WERI-Rb-1 (cell line): ENCODE measurements around the gene SUMF1.

Experiments used
- DNase-seq: peaks from one replicate; pipeline ENCODE4 v3.0.0-alpha.2; 2020
- H3K27ac ChIP-seq: fragments of 250-450 bp; sonication (Bioruptor Pico); 2 replicates; pipeline ENCODE4 v1.5.1; 2020; ENCODE audit warnings: mild to moderate bottlenecking, moderate library complexity
- H3K27me3 ChIP-seq: fragments of 250-450 bp; sonication (Bioruptor Pico); 2 replicates; pipeline ENCODE4 v1.5.1; 2021; ENCODE audit warnings: mild to moderate bottlenecking, low read depth, moderate library complexity; ENCODE audit not compliant: insufficient read depth, severe bottlenecking
- H3K36me3 ChIP-seq: fragments of 250-450 bp; sonication (Bioruptor Pico); 2 replicates; pipeline ENCODE4 v1.5.1; 2020; ENCODE audit warnings: mild to moderate bottlenecking, moderate library complexity
- H3K4me3 ChIP-seq: 2 replicates; pipeline ENCODE4 v1.5.1; 2011; ENCODE audit warnings: low read depth, mild to moderate bottlenecking, control low read depth, low read length
- H3K9me3 ChIP-seq: fragments of 250-450 bp; sonication (Bioruptor Pico); 2 replicates; pipeline ENCODE4 v1.5.1; 2021; ENCODE audit warnings: mild to moderate bottlenecking, moderate library complexity; ENCODE audit not compliant: severe bottlenecking
- CTCF ChIP-seq: IDR thresholded peaks from 2 replicates; pipeline ENCODE4 v1.5.1; 2011; ENCODE audit warnings: low read depth, mild to moderate bottlenecking, control low read depth, inconsistent platforms, low read length

Gene SUMF1

DNA sequence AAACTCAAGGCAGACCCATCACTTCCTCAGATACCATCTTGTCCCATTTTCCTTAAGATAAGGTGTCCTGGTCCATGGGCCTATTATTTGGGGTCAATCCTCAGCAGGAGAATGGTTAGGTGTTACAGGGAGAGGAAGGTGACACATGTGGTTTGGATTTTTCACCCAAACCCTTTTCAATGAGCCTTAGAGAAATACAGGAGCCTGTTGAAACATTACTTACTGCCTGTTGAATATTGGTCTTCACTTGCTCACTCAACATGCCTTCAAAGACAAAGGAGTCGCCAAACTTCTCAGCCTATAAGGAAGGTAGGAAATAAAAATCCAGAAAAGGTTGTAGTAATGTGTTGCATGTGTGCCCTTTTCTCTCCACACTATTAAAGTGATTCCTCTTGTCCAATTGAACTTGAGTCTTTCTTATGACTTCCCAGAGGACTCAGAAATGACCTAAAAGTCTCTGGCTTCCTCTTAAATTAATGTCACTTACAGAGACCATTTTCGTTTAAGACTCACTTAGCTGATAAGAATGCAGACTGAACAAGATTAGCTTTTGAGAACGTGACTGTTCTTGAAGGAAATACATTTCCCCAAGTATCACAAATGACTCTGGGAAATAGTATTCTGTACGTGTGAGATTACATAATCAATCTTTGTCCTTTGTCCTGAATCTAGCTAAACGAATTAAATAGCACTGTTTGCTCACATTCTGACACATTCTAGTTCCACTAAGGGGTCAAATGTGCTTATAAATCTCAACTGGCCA is 17.8 kb downstream of the SUMF1 start:
- no peak for DNase-seq
- H3K36me3 ChIP-seq: no peaks in the 10 kb centered on the region; the same call in 1 of the 2 replicates
- TF ChIP-seq CTCF: no peak

GRCh38 chr3:4448187-4448586 is 18.9 kb downstream of the SUMF1 start:
- H3K27me3 ChIP-seq: no peaks in the 10 kb centered on the region
- no peak overlapping the region for H3K27ac ChIP-seq
- H3K4me3 ChIP-seq: no peak overlapping the region
- no peaks in the 10 kb centered on the region for H3K9me3 ChIP-seq
- no peak for TF ChIP-seq CTCF
- DNase-seq: no peak
- no peaks in the 10 kb centered on the region; the same call in 1 of the 2 replicates for H3K36me3 ChIP-seq

More for the DNA sequence above, 17.8 kb downstream of the SUMF1 start:
- Histone ChIP-seq H3K27me3 (no peaks in the 10 kb centered on the region), H3K4me3 (no peak overlapping the region), H3K9me3 (no peaks in the 10 kb centered on the region), H3K27ac (no peak overlapping the region)

DNA sequence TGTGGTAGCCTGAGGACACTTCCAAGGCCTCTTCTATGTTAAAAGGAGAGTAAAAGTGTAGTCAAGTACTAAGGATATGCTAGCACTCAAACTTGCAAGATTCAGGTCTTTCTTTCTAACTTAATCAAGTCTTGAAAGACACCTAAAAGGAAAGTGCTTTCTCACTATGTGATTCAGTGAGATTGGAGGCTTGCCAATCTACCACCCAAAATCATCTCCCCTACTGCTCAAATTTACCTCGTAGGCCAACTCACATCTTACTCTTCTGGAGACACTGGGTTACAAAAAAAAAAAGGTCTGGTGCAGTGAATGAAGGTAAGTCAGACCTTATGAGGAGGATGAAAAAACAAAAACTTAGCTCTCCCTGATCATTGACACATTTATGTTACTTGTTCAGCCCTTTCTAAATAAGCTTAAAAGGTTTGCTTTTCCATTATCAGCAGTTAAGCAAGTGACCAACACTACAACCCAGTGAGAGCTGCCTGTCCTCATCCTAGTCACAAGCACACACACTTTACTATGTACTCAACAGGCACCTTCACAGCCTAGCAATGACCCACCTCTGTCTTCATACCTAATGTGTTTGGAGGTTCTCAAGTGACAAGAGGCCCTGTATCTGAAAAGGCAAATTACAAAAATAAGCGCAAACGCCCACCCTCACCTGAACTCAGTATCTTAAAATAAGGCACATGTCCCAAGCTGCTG is 19.6 kb downstream of the SUMF1 start:
- TF ChIP-seq CTCF: no peak
- no peaks in the 10 kb centered on the region for H3K27me3 ChIP-seq
- H3K27ac ChIP-seq: no peak overlapping the region
- no peaks in the 10 kb centered on the region; the same call in 1 of the 2 replicates for H3K36me3 ChIP-seq
- no peaks in the 10 kb centered on the region for H3K9me3 ChIP-seq
- no peak for DNase-seq
- no peak overlapping the region for H3K4me3 ChIP-seq

DNA sequence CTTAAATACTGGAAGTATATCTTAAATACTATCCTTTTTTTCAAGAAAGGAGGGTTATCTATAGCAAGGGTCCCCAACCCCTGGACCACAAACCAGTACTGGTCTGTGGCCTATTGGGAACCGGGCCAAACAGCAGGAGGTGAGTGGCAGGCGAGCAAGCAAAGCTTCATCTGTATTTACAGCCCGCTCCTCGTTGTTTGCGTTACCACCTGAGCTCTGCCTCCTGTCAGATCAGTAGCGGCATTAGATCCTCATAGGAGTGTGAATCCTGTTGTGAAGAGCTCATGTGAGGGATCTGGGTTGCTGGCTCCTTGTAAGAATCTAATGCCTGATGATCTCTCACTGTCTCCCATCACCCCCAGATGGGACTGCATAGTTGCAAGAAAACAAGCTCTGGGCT is 26.1 kb downstream of the SUMF1 start:
- no peak overlapping the region for H3K4me3 ChIP-seq
- no peaks in the 10 kb centered on the region for H3K27me3 ChIP-seq
- no peaks in the 10 kb centered on the region for H3K9me3 ChIP-seq
- no peak overlapping the region for H3K27ac ChIP-seq
- no peaks in the 10 kb centered on the region for H3K36me3 ChIP-seq
- no peak for DNase-seq
- no peak for TF ChIP-seq CTCF

GRCh38 chr3:4438296-4438695 is 28.8 kb downstream of the SUMF1 start:
- H3K4me3 ChIP-seq: no peak overlapping the region
- H3K27ac ChIP-seq: no peak overlapping the region
- H3K36me3 ChIP-seq: no peaks in the 10 kb centered on the region
- no peaks in the 10 kb centered on the region for H3K9me3 ChIP-seq
- H3K27me3 ChIP-seq: no peaks in the 10 kb centered on the region
- no peak for TF ChIP-seq CTCF
- DNase-seq: no peak
